Measurements from ENCODE around the gene DLX6. TPM values are rescaled to one million over a fixed set of nuclear protein-coding genes. Genes with fewer than 3 reads are reported as not detected.

The DLX6 gene
- total RNA-seq, 1 donor from 2014 or later, result 0.26 TPM

DNA sequence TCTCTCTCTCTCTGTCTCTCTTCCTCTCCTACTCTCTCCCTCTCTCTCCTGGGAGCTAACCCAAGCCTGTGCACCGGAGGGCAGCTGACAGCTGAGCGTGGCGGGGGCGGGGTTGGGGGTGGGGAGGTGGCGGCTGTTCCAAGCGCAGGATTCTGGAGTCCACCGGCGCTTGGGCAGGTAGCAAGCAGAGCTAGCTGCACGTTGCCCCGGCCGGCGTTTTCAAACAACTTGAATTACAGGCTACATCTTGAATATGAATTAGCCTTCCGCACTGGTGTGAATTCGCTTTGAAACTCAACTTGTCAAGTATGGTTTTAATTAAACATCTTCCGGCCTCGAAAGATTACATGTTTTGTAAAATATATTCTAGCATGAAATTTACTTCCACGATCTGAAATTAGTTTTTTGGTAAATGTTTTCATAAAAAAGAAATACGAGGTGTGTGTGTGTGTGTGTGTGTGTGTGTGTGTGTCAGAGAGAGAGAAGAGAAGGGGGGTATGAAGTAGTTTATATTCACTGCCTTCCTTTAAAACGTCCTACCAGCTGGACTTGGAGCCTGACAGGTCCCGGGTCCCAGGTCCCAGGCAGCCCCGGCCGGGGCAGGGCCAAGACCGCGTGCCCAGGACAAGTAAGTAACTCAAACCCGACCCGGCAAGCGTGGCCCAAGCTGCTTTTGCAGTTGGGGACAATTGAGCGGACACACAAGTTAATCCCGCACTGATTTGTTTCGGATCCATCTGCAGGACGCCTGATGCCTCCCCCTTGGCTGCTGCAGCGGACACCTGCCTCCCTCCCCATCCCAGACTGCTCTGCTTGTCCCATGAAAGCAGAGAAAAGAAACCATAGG lies 9.0 kb upstream of the DLX6 start:
- DNase-seq (ENCODE audit: low read depth, low spot score), result no peak
- no peaks in the 10 kb centered on the region for H3K4me1 Mint-ChIP-seq
- H3K27ac Mint-ChIP-seq (ENCODE audit: unreplicated experiment), result no peak overlapping the region

DNA sequence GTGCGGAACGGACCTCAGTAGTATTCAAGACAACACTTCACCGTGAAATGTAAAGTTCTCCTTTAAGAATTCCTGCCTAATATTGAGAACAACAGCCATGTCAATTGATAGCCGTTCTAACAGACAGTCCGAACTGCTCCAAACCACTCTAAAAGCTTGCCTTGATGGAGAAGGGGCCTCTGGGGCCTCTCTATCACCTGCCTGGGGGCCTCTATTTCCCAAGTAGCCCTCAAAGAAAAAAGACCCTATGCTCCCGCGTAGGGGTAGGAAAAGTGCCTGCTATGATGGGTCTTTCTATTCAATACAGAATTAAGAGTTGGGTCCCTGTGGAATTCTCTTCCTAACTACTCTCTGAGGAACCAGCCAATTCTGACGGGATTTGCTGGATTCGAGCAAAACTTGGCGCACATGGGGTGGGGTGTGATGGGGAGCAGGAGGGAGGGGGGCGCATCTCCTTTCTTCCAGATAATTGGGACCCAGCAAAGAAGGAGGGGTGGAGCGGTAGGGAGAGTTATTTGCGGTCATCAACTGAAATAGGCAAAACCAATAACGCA lies 8.3 kb upstream of the DLX6 start:
- H3K27me3 Mint-ChIP-seq (ENCODE audit: low read depth), result peaks cover 100% of the 10 kb centered on the region
- H3K4me3 Mint-ChIP-seq, result no peak overlapping the region
- H3K36me3 Mint-ChIP-seq (ENCODE audit: low read depth), result peaks cover 9% of the 10 kb centered on the region
- no peak for DNase-seq (ENCODE audit: low read depth, low spot score)
- H3K9me3 Mint-ChIP-seq, result no peaks in the 10 kb centered on the region
- no peaks in the 10 kb centered on the region for H3K4me1 Mint-ChIP-seq
- H3K27ac Mint-ChIP-seq (ENCODE audit: unreplicated experiment), result no peak overlapping the region
- TF ChIP-seq, protein P1, sequence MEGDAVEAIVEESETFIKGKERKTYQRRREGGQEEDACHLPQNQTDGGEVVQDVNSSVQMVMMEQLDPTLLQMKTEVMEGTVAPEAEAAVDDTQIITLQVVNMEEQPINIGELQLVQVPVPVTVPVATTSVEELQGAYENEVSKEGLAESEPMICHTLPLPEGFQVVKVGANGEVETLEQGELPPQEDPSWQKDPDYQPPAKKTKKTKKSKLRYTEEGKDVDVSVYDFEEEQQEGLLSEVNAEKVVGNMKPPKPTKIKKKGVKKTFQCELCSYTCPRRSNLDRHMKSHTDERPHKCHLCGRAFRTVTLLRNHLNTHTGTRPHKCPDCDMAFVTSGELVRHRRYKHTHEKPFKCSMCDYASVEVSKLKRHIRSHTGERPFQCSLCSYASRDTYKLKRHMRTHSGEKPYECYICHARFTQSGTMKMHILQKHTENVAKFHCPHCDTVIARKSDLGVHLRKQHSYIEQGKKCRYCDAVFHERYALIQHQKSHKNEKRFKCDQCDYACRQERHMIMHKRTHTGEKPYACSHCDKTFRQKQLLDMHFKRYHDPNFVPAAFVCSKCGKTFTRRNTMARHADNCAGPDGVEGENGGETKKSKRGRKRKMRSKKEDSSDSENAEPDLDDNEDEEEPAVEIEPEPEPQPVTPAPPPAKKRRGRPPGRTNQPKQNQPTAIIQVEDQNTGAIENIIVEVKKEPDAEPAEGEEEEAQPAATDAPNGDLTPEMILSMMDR (conservative IDR thresholded peaks at IDR 0.05), result no peak

More for the DNA sequence above, 9.0 kb upstream of the DLX6 start:
- Mint-ChIP-seq H3K4me3 (no peak overlapping the region), H3K9me3 (no peaks in the 10 kb centered on the region), H3K36me3 (ENCODE audit: low read depth) (peaks cover 9% of the 10 kb centered on the region), H3K27me3 (ENCODE audit: low read depth) (peaks cover 100% of the 10 kb centered on the region)
- TF ChIP-seq, protein P1 (conservative IDR thresholded peaks at IDR 0.05), result no peak

DNA sequence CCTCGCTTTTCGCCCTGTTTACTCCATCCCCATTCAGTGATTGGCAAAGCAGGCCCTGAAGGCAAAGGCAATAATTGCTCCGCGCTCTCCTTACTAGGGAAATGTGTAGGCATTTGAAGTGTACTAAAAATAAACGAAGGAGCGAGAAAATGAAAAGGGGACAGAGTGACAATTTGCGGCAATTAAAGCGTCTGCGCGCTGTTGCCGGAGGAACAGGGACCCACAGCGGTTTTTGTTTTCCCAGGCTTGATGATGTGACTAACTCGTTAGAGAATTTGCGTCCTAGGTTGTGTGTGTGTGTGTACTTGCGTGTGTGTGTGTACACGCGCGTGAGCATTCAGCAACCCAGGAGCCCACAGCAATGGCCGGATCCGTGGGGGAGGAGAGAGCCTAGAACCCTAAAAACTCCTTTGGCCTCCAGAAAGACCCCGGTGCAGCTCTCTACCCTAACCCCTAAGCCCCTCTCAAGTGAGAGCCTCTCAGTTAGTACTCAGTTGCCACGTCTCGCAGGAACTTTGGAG lies 7.8 kb upstream of the DLX6 start:
- no peak for DNase-seq (ENCODE audit: low read depth, low spot score)
- Mint-ChIP-seq H3K36me3 (ENCODE audit: low read depth) (peaks cover 9% of the 10 kb centered on the region), H3K27me3 (ENCODE audit: low read depth) (peaks cover 100% of the 10 kb centered on the region), H3K4me3 (no peak overlapping the region), H3K27ac (ENCODE audit: unreplicated experiment) (no peak overlapping the region), H3K9me3 (no peaks in the 10 kb centered on the region), H3K4me1 (no peaks in the 10 kb centered on the region)
- TF ChIP-seq, protein P1 (conservative IDR thresholded peaks at IDR 0.05), result no peak

DNA sequence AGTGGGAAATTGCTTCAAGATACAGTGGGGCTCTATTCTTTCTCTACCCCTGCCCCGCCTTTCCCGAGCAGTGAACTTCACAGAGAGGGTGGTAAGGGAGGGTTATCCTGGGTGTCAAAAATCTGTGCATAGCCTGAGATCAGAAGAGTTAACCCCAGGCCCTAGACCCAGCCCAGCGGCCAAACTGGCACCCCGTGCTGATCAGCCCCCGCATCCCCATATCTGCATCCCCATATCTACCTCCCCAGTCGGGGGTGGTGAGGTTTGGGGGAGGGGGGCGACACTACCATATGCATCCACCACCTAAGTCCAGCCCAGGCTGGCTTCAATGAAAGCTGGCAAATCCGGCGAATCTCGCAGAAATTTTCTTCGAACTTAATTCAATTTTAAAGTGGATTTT lies 7.0 kb upstream of the DLX6 start:
- H3K4me3 Mint-ChIP-seq, result no peak overlapping the region
- DNase-seq (ENCODE audit: low read depth, low spot score), result no peak
- no peaks in the 10 kb centered on the region for H3K4me1 Mint-ChIP-seq

DNA sequence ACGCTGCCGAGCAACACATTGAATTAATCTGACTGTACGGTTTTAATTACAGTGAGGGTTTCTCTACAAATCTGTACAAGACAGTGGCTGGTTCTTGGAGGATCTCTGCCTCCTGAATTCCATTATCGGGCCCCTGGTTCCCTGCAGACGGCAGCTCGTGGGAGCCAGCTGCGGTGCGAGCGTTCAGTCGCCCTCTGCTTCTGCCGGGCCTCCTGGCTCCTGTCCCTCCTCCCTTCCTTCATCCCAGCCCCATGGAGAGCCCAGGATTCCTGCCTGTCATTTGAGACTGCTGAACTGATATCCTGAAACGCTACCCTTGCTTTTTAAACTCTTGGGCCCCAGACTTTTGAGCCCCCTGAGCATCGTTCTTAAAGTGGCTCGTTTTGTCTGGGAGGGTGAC lies 6.6 kb upstream of the DLX6 start:
- Mint-ChIP-seq H3K27me3 (ENCODE audit: low read depth) (peaks cover 100% of the 10 kb centered on the region), H3K9me3 (no peaks in the 10 kb centered on the region), H3K36me3 (ENCODE audit: low read depth) (peaks cover 5% of the 10 kb centered on the region), H3K4me1 (no peaks in the 10 kb centered on the region), H3K4me3 (no peak overlapping the region), H3K27ac (ENCODE audit: unreplicated experiment) (no peak overlapping the region)
- no peak for DNase-seq (ENCODE audit: low read depth, low spot score)
- TF ChIP-seq, protein P1 (conservative IDR thresholded peaks at IDR 0.05), result no peak

More for the DNA sequence above, 7.0 kb upstream of the DLX6 start:
- TF ChIP-seq, protein P1 (conservative IDR thresholded peaks at IDR 0.05), result no peak
- no peak overlapping the region for H3K27ac Mint-ChIP-seq (ENCODE audit: unreplicated experiment)
- peaks cover 5% of the 10 kb centered on the region for H3K36me3 Mint-ChIP-seq (ENCODE audit: low read depth)
- no peaks in the 10 kb centered on the region for H3K9me3 Mint-ChIP-seq
- H3K27me3 Mint-ChIP-seq (ENCODE audit: low read depth), result peaks cover 100% of the 10 kb centered on the region

Measured in neural crest cell (in vitro differentiated cells).